SK-N-SH treated with all-trans-retinoic acid at 6 μM for 48 hours (cell line): ENCODE measurements around the gene SRGAP1.

ENCODE experiments used
- ATAC-seq: fragments of 200-7000 bp; cut with Tn5 transposase; 3 replicates; pipeline ENCODE4 v1.9.1; 2020; ENCODE audit warnings: mild to moderate bottlenecking, moderate library complexity
- ARNTL ChIP-seq: fragments of 450-650 bp; formaldehyde crosslinking; IDR thresholded peaks from 2 replicates; pipeline ENCODE4 v1.5.0; 2020; ENCODE audit warnings: low read depth, mild to moderate bottlenecking, moderate library complexity, borderline replicate concordance
- BACH2 ChIP-seq: fragments of 250-450 bp; sonication (Bioruptor Pico); IDR thresholded peaks from 2 replicates; pipeline ENCODE4 v1.9.0; 2021; ENCODE audit warnings: mild to moderate bottlenecking, borderline replicate concordance
- CSDC2 ChIP-seq: fragments of 250-450 bp; sonication (Bioruptor Pico); IDR thresholded peaks from 2 replicates; pipeline ENCODE4 v1.5.0; 2020; ENCODE audit warnings: mild to moderate bottlenecking, moderate library complexity
- ESRRG ChIP-seq: fragments of 250-450 bp; sonication (Bioruptor Pico); IDR thresholded peaks from 2 replicates; pipeline ENCODE4 v1.6.1; 2021; ENCODE audit warnings: mild to moderate bottlenecking
- GLIS3 ChIP-seq: fragments of 250-450 bp; sonication (Bioruptor Pico); IDR thresholded peaks from 2 replicates; pipeline ENCODE4 v1.5.0; 2020; ENCODE audit warnings: mild to moderate bottlenecking, moderate library complexity
- ISL1 ChIP-seq: fragments of 250-450 bp; sonication (Bioruptor Pico); IDR thresholded peaks from 2 replicates; pipeline ENCODE4 v2.1.2; 2022; ENCODE audit warnings: mild to moderate bottlenecking, moderate library complexity
- PATZ1 ChIP-seq: fragments of 250-450 bp; sonication (Bioruptor Pico); IDR thresholded peaks from 2 replicates; pipeline ENCODE4 v1.8.0; 2020; ENCODE audit warnings: mild to moderate bottlenecking, moderate library complexity, borderline replicate concordance
- POU6F1 ChIP-seq: fragments of 250-450 bp; sonication (Bioruptor Pico); IDR thresholded peaks from 2 replicates; pipeline ENCODE4 v1.8.0; 2021; ENCODE audit warnings: low read depth, mild to moderate bottlenecking, moderate library complexity, borderline replicate concordance
- PPARA ChIP-seq: fragments of 250-450 bp; sonication (Bioruptor Pico); IDR thresholded peaks from 2 replicates; pipeline ENCODE4 v1.5.0; 2020; ENCODE audit warnings: mild to moderate bottlenecking, borderline replicate concordance
- RARB ChIP-seq: fragments of 250-450 bp; sonication (Bioruptor Pico); IDR thresholded peaks from 2 replicates; pipeline ENCODE4 v1.8.0; 2021; ENCODE audit warnings: mild to moderate bottlenecking, moderate library complexity
- TCF4 ChIP-seq: fragments of 250-450 bp; sonication (Bioruptor Pico); IDR thresholded peaks from 2 replicates; pipeline ENCODE4 v1.8.0; 2021; ENCODE audit warnings: mild to moderate bottlenecking, moderate library complexity, borderline replicate concordance
- TOX ChIP-seq: fragments of 250-450 bp; sonication (Bioruptor Pico); IDR thresholded peaks from 2 replicates; pipeline ENCODE4 v1.8.0; 2021; ENCODE audit warnings: mild to moderate bottlenecking, moderate library complexity, borderline replicate concordance
- ZC3H10 ChIP-seq: fragments of 250-450 bp; sonication (Bioruptor Pico); IDR thresholded peaks from 2 replicates; pipeline ENCODE4 v1.5.1; 2021; ENCODE audit warnings: mild to moderate bottlenecking, moderate library complexity
- ZFP3 ChIP-seq: fragments of 250-450 bp; sonication (Bioruptor Pico); IDR thresholded peaks from 2 replicates; pipeline ENCODE4 v1.5.0; 2020; ENCODE audit warnings: mild to moderate bottlenecking, moderate library complexity
- ZFP30 ChIP-seq: fragments of 450-650 bp; formaldehyde crosslinking; IDR thresholded peaks from 2 replicates; pipeline ENCODE4 v1.5.0; 2022; ENCODE audit warnings: mild to moderate bottlenecking, moderate library complexity
- ZNF565 ChIP-seq: fragments of 450-650 bp; formaldehyde crosslinking; conservative IDR thresholded peaks from 2 replicates; pipeline ENCODE4 v1.5.0; 2020; ENCODE audit warnings: low read depth, mild to moderate bottlenecking, moderate library complexity
- ZNF8 ChIP-seq: fragments of 450-650 bp; formaldehyde crosslinking; IDR thresholded peaks from 2 replicates; pipeline ENCODE4 v1.5.0; 2020; ENCODE audit warnings: mild to moderate bottlenecking, moderate library complexity
- TF ChIP-seq, protein P1 (sequence below): fragments of 250-450 bp; sonication (Bioruptor Pico); IDR thresholded peaks from 2 replicates; pipeline ENCODE4 v1.5.1; 2021; ENCODE audit warnings: mild to moderate bottlenecking, moderate library complexity
- TF ChIP-seq, protein P2 (sequence below): fragments of 250-450 bp; sonication (Bioruptor Pico); IDR thresholded peaks from 2 replicates; pipeline ENCODE4 v1.5.0; 2020; ENCODE audit warnings: mild to moderate bottlenecking, moderate library complexity

SRGAP1 gene

GRCh38 chr12:63982604-63983295, 138.2 kb downstream of the SRGAP1 start:
- TF ChIP-seq BACH2 (CRISPR knock-in tag) (no peak), ZFP3 (CRISPR knock-in tag) (no peak), TOX (CRISPR knock-in tag) (no peak), ARNTL (CRISPR knock-in tag) (no peak), ESRRG (CRISPR knock-in tag) (no peak), GLIS3 (CRISPR knock-in tag) (no peak), ZC3H10 (CRISPR knock-in tag) (no peak), ZNF8 (CRISPR knock-in tag) (no peak), PATZ1 (CRISPR knock-in tag) (no peak)
- TF ChIP-seq, protein P1, sequence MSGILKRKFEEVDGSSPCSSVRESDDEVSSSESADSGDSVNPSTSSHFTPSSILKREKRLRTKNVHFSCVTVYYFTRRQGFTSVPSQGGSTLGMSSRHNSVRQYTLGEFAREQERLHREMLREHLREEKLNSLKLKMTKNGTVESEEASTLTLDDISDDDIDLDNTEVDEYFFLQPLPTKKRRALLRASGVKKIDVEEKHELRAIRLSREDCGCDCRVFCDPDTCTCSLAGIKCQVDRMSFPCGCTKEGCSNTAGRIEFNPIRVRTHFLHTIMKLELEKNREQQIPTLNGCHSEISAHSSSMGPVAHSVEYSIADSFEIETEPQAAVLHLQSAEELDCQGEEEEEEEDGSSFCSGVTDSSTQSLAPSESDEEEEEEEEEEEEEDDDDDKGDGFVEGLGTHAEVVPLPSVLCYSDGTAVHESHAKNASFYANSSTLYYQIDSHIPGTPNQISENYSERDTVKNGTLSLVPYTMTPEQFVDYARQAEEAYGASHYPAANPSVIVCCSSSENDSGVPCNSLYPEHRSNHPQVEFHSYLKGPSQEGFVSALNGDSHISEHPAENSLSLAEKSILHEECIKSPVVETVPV (CRISPR knock-in tag), result no peak
- no peak for ATAC-seq

DNA sequence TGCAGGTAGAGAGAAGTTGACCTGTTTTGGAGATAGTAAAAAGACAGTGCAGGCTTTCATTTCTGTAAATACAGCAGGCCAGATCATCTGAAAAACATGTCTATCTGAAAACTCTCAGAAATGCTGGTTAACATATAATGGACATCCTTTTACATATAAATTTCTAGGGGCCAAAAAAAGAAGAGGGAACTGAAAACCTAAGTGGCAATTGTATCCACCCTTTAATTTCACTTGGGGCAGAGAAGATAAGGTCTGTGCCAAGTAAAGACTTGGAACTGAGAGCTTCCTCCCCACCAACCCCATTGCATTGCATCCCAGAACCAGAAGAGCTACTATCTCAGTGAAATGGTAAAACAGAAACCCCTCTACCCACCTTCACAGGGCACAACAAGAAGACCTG, 141.0 kb downstream of the SRGAP1 start:
- ATAC-seq, result no peak
- TF ChIP-seq GLIS3 (CRISPR knock-in tag), result no peak
- no peak for TF ChIP-seq ZC3H10 (CRISPR knock-in tag)
- no peak for TF ChIP-seq CSDC2
- TF ChIP-seq RARB (CRISPR knock-in tag), result no peak
- TF ChIP-seq POU6F1 (CRISPR knock-in tag), result no peak
- TF ChIP-seq ZFP3 (CRISPR knock-in tag), result no peak
- TF ChIP-seq TCF4, result no peak
- no peak for TF ChIP-seq ISL1 (CRISPR knock-in tag)

DNA sequence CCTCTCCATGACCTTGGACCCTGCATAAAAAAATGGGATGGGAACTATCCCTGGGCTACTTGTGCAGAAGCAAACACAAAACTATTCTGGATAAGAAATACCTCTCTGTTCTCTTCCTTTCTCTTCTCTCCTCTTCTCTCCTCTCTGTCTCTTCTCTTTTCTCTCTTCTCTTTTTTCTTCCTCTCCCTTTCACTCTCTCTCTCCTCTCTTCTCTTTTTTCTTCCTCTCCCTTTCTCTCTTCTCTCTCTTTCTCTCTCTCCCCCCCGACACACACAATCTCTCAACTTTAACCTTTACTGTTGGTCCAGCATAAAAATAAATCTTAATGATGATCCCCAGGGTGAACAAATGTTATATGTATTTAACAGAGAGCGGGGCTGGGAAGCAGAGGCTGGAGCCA, 141.4 kb downstream of the SRGAP1 start:
- no peak for ATAC-seq
- TF ChIP-seq ZFP30 (no peak), PPARA (no peak), POU6F1 (CRISPR knock-in tag) (no peak), ESRRG (CRISPR knock-in tag) (no peak), PATZ1 (CRISPR knock-in tag) (no peak), ZNF8 (CRISPR knock-in tag) (no peak), TOX (CRISPR knock-in tag) (no peak), TCF4 (no peak), ZNF565 (CRISPR knock-in tag) (no peak), ARNTL (CRISPR knock-in tag) (no peak), ISL1 (CRISPR knock-in tag) (no peak), GLIS3 (CRISPR knock-in tag) (no peak), BACH2 (CRISPR knock-in tag) (no peak)
- TF ChIP-seq, protein P1 (CRISPR knock-in tag), result no peak
- TF ChIP-seq, protein P2, sequence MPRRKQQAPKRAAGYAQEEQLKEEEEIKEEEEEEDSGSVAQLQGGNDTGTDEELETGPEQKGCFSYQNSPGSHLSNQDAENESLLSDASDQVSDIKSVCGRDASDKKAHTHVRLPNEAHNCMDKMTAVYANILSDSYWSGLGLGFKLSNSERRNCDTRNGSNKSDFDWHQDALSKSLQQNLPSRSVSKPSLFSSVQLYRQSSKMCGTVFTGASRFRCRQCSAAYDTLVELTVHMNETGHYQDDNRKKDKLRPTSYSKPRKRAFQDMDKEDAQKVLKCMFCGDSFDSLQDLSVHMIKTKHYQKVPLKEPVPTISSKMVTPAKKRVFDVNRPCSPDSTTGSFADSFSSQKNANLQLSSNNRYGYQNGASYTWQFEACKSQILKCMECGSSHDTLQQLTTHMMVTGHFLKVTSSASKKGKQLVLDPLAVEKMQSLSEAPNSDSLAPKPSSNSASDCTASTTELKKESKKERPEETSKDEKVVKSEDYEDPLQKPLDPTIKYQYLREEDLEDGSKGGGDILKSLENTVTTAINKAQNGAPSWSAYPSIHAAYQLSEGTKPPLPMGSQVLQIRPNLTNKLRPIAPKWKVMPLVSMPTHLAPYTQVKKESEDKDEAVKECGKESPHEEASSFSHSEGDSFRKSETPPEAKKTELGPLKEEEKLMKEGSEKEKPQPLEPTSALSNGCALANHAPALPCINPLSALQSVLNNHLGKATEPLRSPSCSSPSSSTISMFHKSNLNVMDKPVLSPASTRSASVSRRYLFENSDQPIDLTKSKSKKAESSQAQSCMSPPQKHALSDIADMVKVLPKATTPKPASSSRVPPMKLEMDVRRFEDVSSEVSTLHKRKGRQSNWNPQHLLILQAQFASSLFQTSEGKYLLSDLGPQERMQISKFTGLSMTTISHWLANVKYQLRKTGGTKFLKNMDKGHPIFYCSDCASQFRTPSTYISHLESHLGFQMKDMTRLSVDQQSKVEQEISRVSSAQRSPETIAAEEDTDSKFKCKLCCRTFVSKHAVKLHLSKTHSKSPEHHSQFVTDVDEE (CRISPR knock-in tag), result no peak
